Coronary artery (tissue), 2 donors: ENCODE results near the gene ECI2.

Experiments
- DNase-seq: peaks from one replicate; pipeline ENCODE4 v3.0.0-alpha.2; 2017; ENCODE audit warnings: low spot score
- H3K27ac ChIP-seq, 2 donors: fragments of 200-600 bp; sonication (generic); one replicate each; pipeline ENCODE4 v1.5.1; 2016 to 2019
- H3K4me3 ChIP-seq: fragments of 200-600 bp; sonication (generic); 2 replicates; pipeline ENCODE4 v1.5.1; 2016; ENCODE audit warnings: mild to moderate bottlenecking, moderate library complexity
- CTCF ChIP-seq: fragments of 200-600 bp; sonication (generic); IDR thresholded peaks from one replicate; pipeline ENCODE4 v1.5.1; 2019; ENCODE audit warnings: antibody characterized with exemption

Gene ECI2

GRCh38 chr6:4134841-4135664 lies at the start of gene ECI2:
Gene ECI2 (minus strand): TSS chr6:4135575. CDS start chr6:4135560, 15 bp downstream.
- peak; percentile 88 for DNase-seq

GRCh38 chr6:4180652-4181255 lies 45.4 kb upstream of the ECI2 start:
- Histone ChIP-seq H3K27ac (no peak overlapping the region), H3K4me3 (no peak overlapping the region)
- no peak for TF ChIP-seq CTCF
- DNase-seq: no peak

More at GRCh38 chr6:4134841-4135664, at the start of gene ECI2:
- peak within 1 kb of the TSS; percentile 90 to 96 for H3K27ac ChIP-seq
- H3K4me3 ChIP-seq: peak within 1 kb of the TSS; percentile 93
- TF ChIP-seq CTCF: no peak

GRCh38 chr6:4179960-4180651 lies 44.7 kb upstream of the ECI2 start:
- no peak for DNase-seq
- Histone ChIP-seq H3K27ac (no peak overlapping the region), H3K4me3 (no peak overlapping the region)
- no peak for TF ChIP-seq CTCF

GRCh38 chr6:4178737-4179333 lies 43.5 kb upstream of the ECI2 start:
- Histone ChIP-seq H3K4me3 (no peak overlapping the region), H3K27ac (no peak overlapping the region)
- no peak for TF ChIP-seq CTCF
- no peak for DNase-seq

- Histone ChIP-seq H3K27ac (no peak overlapping the region), H3K4me3 (no peak overlapping the region)
- no peak for TF ChIP-seq CTCF
- DNase-seq: no peak
Observed at GRCh38 chr6:4176907-4177306, 41.5 kb upstream of the ECI2 start.

GRCh38 chr6:4174042-4174441 lies 38.7 kb upstream of the ECI2 start:
- no peak for DNase-seq
- TF ChIP-seq CTCF: no peak
- no peak overlapping the region for H3K27ac ChIP-seq

More at GRCh38 chr6:4174042-4174441, 38.7 kb upstream of the ECI2 start:
- H3K4me3 ChIP-seq: no peak overlapping the region
